GM10248 (cell line): Measurements from ENCODE around the gene ATP13A2.

ENCODE experiments used
- CTCF ChIA-PET: fragments of 300-600 bp; sonication (Branson Sonifier 250); formaldehyde crosslinking; extraction: SDS; loops from one replicate; lab custom pipeline; 2021; ENCODE audit warnings: antibody characterized with exemption; lab: Yijun Ruan, JAX
- POLR2A ChIA-PET: fragments of 350-650 bp; sonication (Branson Sonifier 250); formaldehyde crosslinking; extraction: SDS; loops from one replicate; lab custom pipeline; 2020; ENCODE audit warnings: antibody characterized with exemption; lab: Yijun Ruan, JAX
- DNase-seq: peaks from one replicate; pipeline ENCODE4 v3.0.0; 2012; ENCODE audit errors: extremely low spot score
- CTCF ChIP-seq: IDR thresholded peaks from 2 replicates; pipeline ENCODE4 v1.5.1; 2012; ENCODE audit warnings: mild to moderate bottlenecking, low read depth; ENCODE audit errors: extremely low read depth, missing control alignments, control extremely low read depth

Gene ATP13A2

GRCh38 chr1:16970132-16970910, 41.4 kb downstream of the ATP13A2 start:
- no peak for TF ChIP-seq CTCF
- ChIA-PET CTCF (interaction anchor here (0.8 kb wide), 1 partner anchor 10 kb away, joined by 3 read pairs; no protein-coding TSS in a partner anchor), POLR2A (interaction anchor here (0.6 kb wide), 1 partner anchor 842 kb away, joined by 5 read pairs; no protein-coding TSS in a partner anchor)
- no peak for DNase-seq

GRCh38 chr1:16969651-16970050, 42.1 kb downstream of the ATP13A2 start:
- POLR2A ChIA-PET: no interaction called here
- CTCF ChIA-PET: interaction anchor here (0.8 kb wide), 1 partner anchor 9 kb away, joined by 3 read pairs; no protein-coding TSS in a partner anchor
- TF ChIP-seq CTCF: no peak
- no peak for DNase-seq

GRCh38 chr1:16969057-16969611, 42.6 kb downstream of the ATP13A2 start:
- CTCF ChIA-PET: no interaction called here
- no peak for DNase-seq
- POLR2A ChIA-PET: no interaction called here
- TF ChIP-seq CTCF: no peak

- DNase-seq: no peak
- POLR2A ChIA-PET: no interaction called here
- no peak for TF ChIP-seq CTCF
- CTCF ChIA-PET: interaction anchor here (0.8 kb wide), 1 partner anchor 77 kb away, joined by 3 read pairs; no protein-coding TSS in a partner anchor
Observed at GRCh38 chr1:16968372-16968771, 43.4 kb downstream of the ATP13A2 start.

GRCh38 chr1:16967962-16968361, 43.8 kb downstream of the ATP13A2 start:
- TF ChIP-seq CTCF: no peak
- ChIA-PET POLR2A (no interaction called here), CTCF (interaction anchor here (0.8 to 1.6 kb wide), 2 partner anchors 78 kb away, joined by 3 to 5 read pairs; no protein-coding TSS in a partner anchor)
- no peak for DNase-seq

GRCh38 chr1:16967095-16967575, 44.6 kb downstream of the ATP13A2 start:
- POLR2A ChIA-PET: no interaction called here
- CTCF ChIA-PET: interaction anchor here (1.0 to 3.2 kb wide), 5 partner anchors 10 to 346 kb away, joined by 3 to 14 read pairs (median 4); no protein-coding TSS in a partner anchor
- DNase-seq: no peak
- TF ChIP-seq CTCF: no peak
